Activated naive CD4-positive, alpha-beta T cell treated with anti-CD3 and anti-CD28 coated beads for 36 hours (primary cell): Measurements from ENCODE around the gene DAB1. TPM values are rescaled to one million over a fixed set of nuclear protein-coding genes. Genes with fewer than 3 reads are reported as not detected.

Source experiments
- CTCF ChIA-PET: fragments of 350-600 bp; sonication (Branson Sonifier 250); formaldehyde crosslinking; loops from one replicate; lab custom pipeline; 2021; ENCODE audit warnings: antibody characterized with exemption; lab: Charles Lee
- DNase-seq: peaks from one replicate; pipeline ENCODE4 v3.0.0-alpha.2; 2020
- H3K27ac Mint-ChIP-seq: one replicate; pipeline ENCODE4 v1.8.0; 2021; ENCODE audit warnings: mild to moderate bottlenecking, mixed read lengths
- H3K27me3 Mint-ChIP-seq: one replicate; pipeline ENCODE4 v1.8.0; 2021; ENCODE audit warnings: low read depth, mixed read lengths
- H3K36me3 Mint-ChIP-seq: one replicate; pipeline ENCODE4 v1.8.0; 2021; ENCODE audit warnings: low read depth, mixed read lengths
- H3K4me1 Mint-ChIP-seq: one replicate; pipeline ENCODE4 v1.8.0; 2021; ENCODE audit warnings: low read depth, mixed read lengths
- H3K4me3 Mint-ChIP-seq: one replicate; pipeline ENCODE4 v1.8.0; 2021; ENCODE audit warnings: mild to moderate bottlenecking, moderate library complexity, mixed read lengths
- H3K9me3 Mint-ChIP-seq: one replicate; pipeline ENCODE4 v1.8.0; 2021; ENCODE audit warnings: mixed read lengths
- intact Hi-C: fragments of 100-400 bp; cut with micrococcal nuclease; formaldehyde crosslinking; loops from one replicate; pipeline ENCODE4 v1.15.1; 2023
- total RNA-seq, 2 experiments: library from RNA; stranded (reverse); gene quantifications; one replicate each; pipeline ENCODE4 v1.2.3, GENCODE V29; 2021

Gene DAB1
- total RNA-seq, 2 experiments from 2014 or later: not detected

DNA sequence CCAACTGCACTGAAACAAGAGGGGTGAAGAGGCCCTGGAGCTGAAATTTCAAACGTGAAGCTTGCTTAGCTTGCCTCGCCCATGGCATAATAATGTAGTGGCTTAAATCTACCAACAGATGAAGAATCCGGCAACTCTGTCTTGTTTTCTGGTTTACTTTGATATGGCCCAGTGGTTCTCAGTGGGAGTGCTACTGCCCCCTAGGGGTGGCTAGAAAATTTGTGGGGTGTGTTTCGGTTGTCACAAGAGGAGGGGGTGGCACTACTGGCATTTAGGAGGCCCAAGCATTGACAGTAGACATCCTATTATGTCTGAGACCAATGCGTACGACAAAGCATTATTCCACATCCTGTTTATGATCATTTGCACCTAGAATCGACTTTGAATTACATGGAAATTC is 406.1 kb downstream of the DAB1 start:
- no peak for DNase-seq
- Mint-ChIP-seq H3K36me3 (no peaks in the 10 kb centered on the region), H3K9me3 (peaks cover 2% of the 10 kb centered on the region), H3K27ac (no peak overlapping the region), H3K4me3 (no peak overlapping the region), H3K27me3 (peaks cover 9% of the 10 kb centered on the region), H3K4me1 (no peaks in the 10 kb centered on the region)
- CTCF ChIA-PET: no interaction called here
- intact Hi-C loops: no loop called here

DNA sequence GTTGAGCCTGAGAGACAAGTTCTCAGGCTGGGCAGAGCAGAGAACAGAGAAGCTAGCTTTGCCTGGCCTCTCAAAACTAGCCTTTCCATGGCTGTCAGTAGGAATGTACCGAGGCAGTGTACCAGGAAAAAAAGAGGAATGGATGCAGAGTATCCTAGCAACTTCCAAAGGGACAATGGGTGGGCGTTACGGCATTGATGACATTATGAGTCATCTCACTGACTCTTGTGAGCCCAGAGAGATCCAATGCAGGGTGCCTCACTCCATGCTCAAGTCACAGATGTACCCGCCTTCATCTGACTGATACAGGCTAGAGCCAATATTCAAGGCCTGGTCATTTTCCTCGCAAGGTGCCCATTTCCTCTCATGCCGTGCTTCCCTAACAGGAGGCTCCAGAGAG is 406.7 kb downstream of the DAB1 start:
- Mint-ChIP-seq H3K4me3 (no peak overlapping the region), H3K36me3 (no peaks in the 10 kb centered on the region), H3K27me3 (peaks cover 9% of the 10 kb centered on the region), H3K27ac (no peak overlapping the region), H3K9me3 (peaks cover 2% of the 10 kb centered on the region), H3K4me1 (no peaks in the 10 kb centered on the region)
- intact Hi-C loops: no loop called here
- CTCF ChIA-PET: no interaction called here
- DNase-seq: no peak

- H3K4me1 Mint-ChIP-seq: no peaks in the 10 kb centered on the region
- H3K27ac Mint-ChIP-seq: no peak overlapping the region
- peaks cover 6% of the 10 kb centered on the region for H3K27me3 Mint-ChIP-seq
- DNase-seq: no peak
- H3K4me3 Mint-ChIP-seq: no peak overlapping the region
- H3K9me3 Mint-ChIP-seq: no peaks in the 10 kb centered on the region
- CTCF ChIA-PET: no interaction called here
- no peaks in the 10 kb centered on the region for H3K36me3 Mint-ChIP-seq
- intact Hi-C loops: no loop called here
Observed at GRCh38 chr1:57015071-57015470, 408.8 kb downstream of the DAB1 start.

DNA sequence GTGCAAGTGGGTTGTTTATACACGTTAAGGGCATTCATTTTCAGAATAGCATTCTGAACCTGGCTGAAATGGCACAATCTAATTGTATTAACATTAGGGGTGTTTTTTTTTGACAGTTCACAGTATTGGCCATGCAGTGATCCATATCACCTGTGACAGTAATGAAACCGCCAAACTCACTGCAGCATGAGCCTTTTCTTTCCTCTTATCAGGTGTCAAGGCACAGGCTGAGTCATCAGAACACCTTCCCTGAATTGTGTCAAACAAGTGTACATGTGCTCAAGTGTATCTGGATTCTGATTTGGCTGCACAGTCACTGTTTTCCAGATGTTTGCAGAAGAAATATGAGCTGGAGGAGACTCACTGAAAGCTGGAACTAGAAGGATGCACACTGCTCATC is 410.3 kb downstream of the DAB1 start:
- CTCF ChIA-PET: no interaction called here
- H3K36me3 Mint-ChIP-seq: no peaks in the 10 kb centered on the region
- DNase-seq: no peak
- H3K4me1 Mint-ChIP-seq: no peaks in the 10 kb centered on the region
- intact Hi-C loops: no loop called here
- H3K27ac Mint-ChIP-seq: no peak overlapping the region
- no peaks in the 10 kb centered on the region for H3K9me3 Mint-ChIP-seq
- H3K4me3 Mint-ChIP-seq: no peak overlapping the region
- peaks cover 3% of the 10 kb centered on the region for H3K27me3 Mint-ChIP-seq

DNA sequence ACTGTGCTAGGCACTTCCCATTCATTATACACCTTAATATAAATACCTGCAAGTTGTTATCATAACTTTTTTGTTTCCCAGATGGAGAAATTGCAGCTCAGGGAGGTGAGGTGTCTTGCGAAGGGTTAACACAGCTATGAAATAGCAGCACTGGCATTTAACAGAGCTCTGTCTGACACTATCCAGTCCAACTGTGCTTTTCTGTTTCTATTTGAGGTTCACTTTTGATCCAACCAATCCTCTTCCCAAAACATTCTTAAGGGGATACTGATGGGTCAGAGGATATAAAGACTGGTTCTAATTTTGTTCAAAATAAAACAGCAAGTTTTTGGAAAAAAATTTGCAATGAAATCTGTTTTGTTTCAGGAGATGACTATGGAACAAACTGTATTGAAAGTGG is 411.5 kb downstream of the DAB1 start:
- Mint-ChIP-seq H3K36me3 (no peaks in the 10 kb centered on the region), H3K4me3 (no peak overlapping the region), H3K27me3 (no peaks in the 10 kb centered on the region), H3K9me3 (no peaks in the 10 kb centered on the region), H3K27ac (no peak overlapping the region), H3K4me1 (no peaks in the 10 kb centered on the region)
- intact Hi-C loops: no loop called here
- no peak for DNase-seq
- CTCF ChIA-PET: no interaction called here

- Mint-ChIP-seq H3K27me3 (peaks cover 2% of the 10 kb centered on the region), H3K4me1 (no peaks in the 10 kb centered on the region), H3K4me3 (no peak overlapping the region), H3K36me3 (no peaks in the 10 kb centered on the region), H3K9me3 (no peaks in the 10 kb centered on the region), H3K27ac (no peak overlapping the region)
- intact Hi-C loops: no loop called here
- no peak for DNase-seq
- CTCF ChIA-PET: no interaction called here
Observed at GRCh38 chr1:57010511-57010910, 413.3 kb downstream of the DAB1 start.

- no peak overlapping the region for H3K4me3 Mint-ChIP-seq
- no peaks in the 10 kb centered on the region for H3K4me1 Mint-ChIP-seq
- CTCF ChIA-PET: no interaction called here
- H3K9me3 Mint-ChIP-seq: no peaks in the 10 kb centered on the region
- intact Hi-C loops: no loop called here
- H3K36me3 Mint-ChIP-seq: no peaks in the 10 kb centered on the region
- no peak overlapping the region for H3K27ac Mint-ChIP-seq
- H3K27me3 Mint-ChIP-seq: peaks cover 5% of the 10 kb centered on the region
- no peak for DNase-seq
Observed at GRCh38 chr1:57007948-57008347, 415.9 kb downstream of the DAB1 start.

DNA sequence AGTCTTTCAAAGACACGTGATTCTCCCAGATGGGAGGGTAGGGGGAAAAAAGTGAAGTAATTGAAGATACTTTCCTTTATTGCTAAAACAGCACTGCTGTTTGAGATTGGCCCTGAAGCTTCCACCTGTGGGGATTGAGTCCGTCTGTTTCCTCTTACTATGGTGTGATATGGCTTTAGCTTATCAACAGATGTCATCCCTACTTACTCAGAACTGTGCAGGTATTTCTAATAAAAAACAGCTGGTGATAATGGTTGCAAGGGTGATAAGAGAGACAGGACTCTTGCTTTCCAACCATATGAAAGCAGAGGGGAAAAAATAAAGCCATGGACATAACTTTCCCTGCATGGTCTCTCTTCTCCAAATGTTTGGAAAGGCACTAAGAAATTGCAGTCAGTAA is 416.4 kb downstream of the DAB1 start:
- H3K36me3 Mint-ChIP-seq: no peaks in the 10 kb centered on the region
- no peak for DNase-seq
- intact Hi-C loops: no loop called here
- H3K27me3 Mint-ChIP-seq: peaks cover 5% of the 10 kb centered on the region
- H3K4me1 Mint-ChIP-seq: no peaks in the 10 kb centered on the region
- CTCF ChIA-PET: no interaction called here
- no peaks in the 10 kb centered on the region for H3K9me3 Mint-ChIP-seq
- H3K4me3 Mint-ChIP-seq: no peak overlapping the region
- H3K27ac Mint-ChIP-seq: no peak overlapping the region

GRCh38 chr1:57003398-57004139 is 420.3 kb downstream of the DAB1 start:
- CTCF ChIA-PET: no interaction called here
- no peaks in the 10 kb centered on the region for H3K36me3 Mint-ChIP-seq
- H3K27me3 Mint-ChIP-seq: peaks cover 9% of the 10 kb centered on the region
- no peak for DNase-seq
- no peak overlapping the region for H3K4me3 Mint-ChIP-seq
- no peaks in the 10 kb centered on the region for H3K4me1 Mint-ChIP-seq
- intact Hi-C loops: no loop called here
- no peaks in the 10 kb centered on the region for H3K9me3 Mint-ChIP-seq
- no peak overlapping the region for H3K27ac Mint-ChIP-seq

GRCh38 chr1:56995414-56996100 is 428.3 kb downstream of the DAB1 start:
- no peak for DNase-seq
- intact Hi-C loops: no loop called here
- Mint-ChIP-seq H3K4me3 (no peak overlapping the region), H3K27me3 (peaks cover 3% of the 10 kb centered on the region), H3K27ac (no peak overlapping the region), H3K4me1 (no peaks in the 10 kb centered on the region), H3K36me3 (no peaks in the 10 kb centered on the region), H3K9me3 (no peaks in the 10 kb centered on the region)
- CTCF ChIA-PET: no interaction called here

GRCh38 chr1:56993475-56993874 is 430.4 kb downstream of the DAB1 start:
- Mint-ChIP-seq H3K27ac (no peak overlapping the region), H3K4me1 (no peaks in the 10 kb centered on the region), H3K36me3 (no peaks in the 10 kb centered on the region), H3K9me3 (no peaks in the 10 kb centered on the region), H3K4me3 (no peak overlapping the region), H3K27me3 (peaks cover 3% of the 10 kb centered on the region)
- intact Hi-C loops: no loop called here
- DNase-seq: no peak
- CTCF ChIA-PET: no interaction called here

GRCh38 chr1:56992318-56993125 is 431.3 kb downstream of the DAB1 start:
- H3K4me1 Mint-ChIP-seq: no peaks in the 10 kb centered on the region
- no peak overlapping the region for H3K4me3 Mint-ChIP-seq
- peaks cover 3% of the 10 kb centered on the region for H3K27me3 Mint-ChIP-seq
- no peak for DNase-seq
- H3K27ac Mint-ChIP-seq: no peak overlapping the region
- H3K9me3 Mint-ChIP-seq: no peaks in the 10 kb centered on the region
- CTCF ChIA-PET: no interaction called here
- H3K36me3 Mint-ChIP-seq: no peaks in the 10 kb centered on the region
- intact Hi-C loops: no loop called here
